Renal cortical epithelial cell (primary cell): ENCODE data around the gene SNAI3. TPM values are rescaled to one million over a fixed set of nuclear protein-coding genes. Genes with fewer than 3 reads are reported as not detected.

Experiments used
- DNase-seq: peaks from one replicate; pipeline ENCODE4 v3.0.0-alpha.2; 2011; ENCODE audit warnings: low read depth
- total RNA-seq: library from RNA; depleted of rRNA; stranded (reverse); fragments of >200 nt; gene quantifications from 2 replicates; pipeline ENCODE4 v1.2.3, GENCODE V29; 2014

The SNAI3 gene
- total RNA-seq, 1 donor from 2014 or later = 0.05 TPM

DNA sequence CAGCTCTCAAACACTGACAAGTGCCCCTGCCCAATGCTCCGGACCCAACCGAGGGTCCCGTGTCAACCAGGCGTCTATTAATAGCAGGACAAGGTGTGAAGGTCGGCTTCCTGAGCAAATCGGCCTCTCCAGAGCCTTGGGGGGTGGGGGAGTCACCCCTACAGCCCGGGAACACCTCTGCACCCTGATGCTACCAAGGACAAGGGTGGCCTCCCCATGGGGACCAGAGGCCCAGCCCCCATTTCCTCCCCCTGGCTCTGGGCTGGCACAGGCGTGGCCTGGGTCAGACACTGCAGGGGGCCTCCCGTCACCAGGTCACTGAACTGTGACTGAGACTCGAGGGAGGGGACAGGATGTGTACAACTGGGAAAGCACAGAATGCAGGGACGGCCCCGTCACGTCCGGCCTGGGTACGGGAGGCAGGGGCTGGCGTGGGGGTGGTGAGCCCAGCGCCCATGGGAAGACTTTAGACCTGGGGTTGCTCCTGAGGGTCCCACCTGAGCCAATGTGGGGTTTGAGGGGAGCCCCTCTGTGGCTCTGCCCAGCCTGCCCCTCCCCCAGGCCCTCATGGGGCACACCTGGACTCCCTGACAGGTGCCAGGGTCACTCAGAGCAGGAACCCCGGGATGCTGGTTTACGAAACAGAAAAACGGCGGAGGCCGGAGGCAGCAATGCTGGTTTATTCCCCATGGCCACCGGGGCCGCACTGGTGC, 34.9 kb downstream of the SNAI3 start:
- DNase-seq = peak; percentile 84

DNA sequence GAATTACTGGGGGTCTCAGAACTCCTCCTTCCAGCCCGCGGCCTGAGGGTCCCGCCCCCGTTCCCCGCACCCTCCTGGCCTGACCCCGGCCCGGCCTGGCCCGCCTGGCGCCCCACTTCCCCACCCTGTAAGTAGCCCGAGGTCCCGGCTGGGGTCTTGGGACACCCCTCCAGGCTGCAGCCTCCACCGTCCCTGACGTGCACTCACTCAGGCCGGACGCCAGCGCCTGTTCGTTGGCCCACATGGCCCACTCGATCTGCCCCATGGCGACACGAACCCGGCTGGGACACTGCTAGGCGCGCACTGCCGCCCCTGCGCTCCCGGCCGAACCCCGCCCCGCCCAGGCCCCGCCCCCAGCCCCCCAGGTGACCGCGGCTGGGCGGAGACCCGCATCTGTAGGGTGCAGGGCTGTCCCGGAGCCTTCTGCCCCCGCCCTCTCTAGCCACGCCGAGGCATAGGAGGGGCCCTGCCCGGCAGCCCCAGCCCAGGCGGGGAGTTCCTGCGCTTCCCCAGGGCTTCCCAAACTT, 35.5 kb downstream of the SNAI3 start, which contains the start of gene CYBA:
CYBA (minus strand) TSS at position 305 of the 527 bp plus-strand sequence; CDS start at position 265, 40 bp downstream.
- DNase-seq = peak; percentile 55

DNA sequence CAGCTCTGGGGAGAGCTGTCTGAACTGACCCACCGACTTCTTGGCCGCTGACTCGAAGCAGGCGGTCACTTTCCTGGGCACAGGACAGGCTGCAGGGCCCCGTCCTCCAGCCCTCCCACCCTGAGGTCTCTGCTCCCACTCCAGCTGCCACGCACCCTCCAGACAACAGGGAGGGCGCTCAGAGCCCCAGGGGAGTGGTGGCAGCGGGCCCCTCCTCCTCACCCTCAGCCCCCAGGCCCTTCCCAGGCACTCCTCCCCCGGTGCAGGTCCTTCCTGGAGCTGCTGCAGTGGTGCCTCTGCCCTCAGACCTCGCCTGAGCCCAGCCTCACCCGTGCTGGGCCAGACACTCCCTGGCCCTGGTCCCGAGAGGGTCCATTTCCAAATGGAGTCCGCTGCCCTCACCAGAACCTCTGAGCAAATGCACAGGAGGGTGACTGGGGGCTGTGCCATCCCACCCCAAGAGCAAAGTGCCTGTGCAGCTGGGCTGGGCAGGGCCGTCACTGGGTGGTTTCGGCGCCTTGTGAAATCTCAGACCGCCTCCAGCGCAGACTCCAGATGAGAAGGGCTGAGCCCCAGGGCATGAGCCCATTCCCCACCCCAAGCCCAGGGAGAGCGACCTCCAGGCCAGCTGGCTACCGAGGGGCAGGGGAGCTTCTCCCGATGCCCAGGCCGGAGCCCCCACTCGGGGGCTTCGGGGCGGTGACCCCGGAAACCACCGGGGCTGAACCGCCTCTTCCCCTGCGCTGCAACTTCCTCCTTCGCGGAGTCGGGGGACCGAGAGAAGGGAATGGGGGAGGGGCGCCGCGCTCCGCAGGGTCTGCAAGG, 36.2 kb downstream of the SNAI3 start:
- DNase-seq = no peak

DNA sequence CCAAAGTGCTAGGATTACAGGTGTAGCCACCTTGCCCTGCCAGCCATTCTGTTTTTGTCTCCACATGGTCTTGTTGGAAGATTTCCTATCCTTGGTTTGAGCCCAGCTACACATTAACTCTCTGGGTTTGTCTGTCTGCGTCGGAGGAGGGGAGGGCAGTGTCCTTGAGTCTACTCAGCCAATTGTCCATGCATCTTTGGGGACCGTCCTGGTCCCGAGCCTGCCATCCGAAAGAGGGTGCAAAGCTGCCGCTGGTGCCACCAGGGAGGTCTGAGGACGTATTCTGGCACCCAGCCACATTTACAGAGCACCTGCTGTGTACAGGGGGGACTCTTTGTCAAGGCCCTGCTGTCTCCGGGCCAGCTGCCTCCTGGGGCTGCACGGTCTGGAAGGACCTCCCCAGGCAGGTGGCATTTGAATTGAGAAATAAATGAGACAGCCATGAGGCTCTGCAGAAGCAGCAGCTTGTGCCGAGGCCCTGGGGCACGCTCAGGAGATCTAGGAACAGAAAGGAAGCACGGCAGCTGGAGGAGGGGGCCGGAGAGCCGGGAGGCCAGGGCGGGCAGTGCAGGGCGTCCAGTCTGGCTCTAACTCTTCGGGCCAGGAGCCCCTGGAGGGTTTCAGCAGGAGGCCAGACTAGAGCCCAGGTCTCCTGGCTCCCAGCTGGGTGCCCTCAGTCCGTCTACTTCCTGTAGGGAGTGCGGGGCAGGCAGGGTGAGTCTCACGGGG, 36.9 kb downstream of the SNAI3 start:
- DNase-seq = peak; percentile 49

DNA sequence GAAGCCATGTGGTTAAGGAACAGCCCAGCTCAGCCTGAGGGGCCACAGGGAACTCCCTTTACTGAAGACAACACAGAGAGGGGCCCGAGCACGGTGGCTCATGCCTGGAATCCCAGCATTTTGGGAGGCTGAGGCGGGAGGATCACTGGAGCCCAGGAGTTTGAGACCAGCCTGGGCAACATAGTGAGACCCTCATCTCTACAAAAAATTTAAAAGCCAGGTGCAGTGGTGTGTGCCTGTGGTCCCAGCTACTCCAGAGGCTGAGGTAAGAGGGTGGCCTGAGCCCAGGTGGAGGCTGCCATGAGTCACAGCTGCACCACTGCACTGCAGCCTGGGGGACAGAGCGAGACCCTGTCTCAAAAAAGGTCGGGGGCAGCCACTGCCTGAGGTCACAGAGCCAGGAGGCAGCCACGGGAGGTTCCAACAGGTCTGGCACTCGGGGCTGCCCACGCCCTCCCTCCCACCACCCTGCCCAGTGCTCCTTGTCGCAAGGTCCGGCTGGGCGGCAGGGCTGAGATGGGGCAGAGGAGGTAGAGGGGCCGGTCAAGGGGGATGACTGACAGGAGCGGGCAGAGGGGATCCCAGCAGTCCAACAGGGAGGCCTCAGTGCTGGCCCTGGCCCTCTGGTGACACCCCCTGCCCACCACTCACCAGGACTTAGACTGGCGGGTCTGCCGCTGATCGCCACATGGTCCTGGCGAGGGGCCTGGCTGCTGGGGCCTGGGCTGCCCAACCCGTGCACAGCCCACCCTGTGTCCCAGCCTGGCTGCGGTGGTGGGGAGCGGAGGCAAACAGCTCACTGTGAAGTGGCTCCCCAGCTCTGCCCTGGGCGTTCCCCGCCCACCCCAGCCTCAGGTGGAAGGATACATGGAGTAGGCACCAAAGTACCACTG, 38.9 kb downstream of the SNAI3 start:
- DNase-seq = no peak

DNA sequence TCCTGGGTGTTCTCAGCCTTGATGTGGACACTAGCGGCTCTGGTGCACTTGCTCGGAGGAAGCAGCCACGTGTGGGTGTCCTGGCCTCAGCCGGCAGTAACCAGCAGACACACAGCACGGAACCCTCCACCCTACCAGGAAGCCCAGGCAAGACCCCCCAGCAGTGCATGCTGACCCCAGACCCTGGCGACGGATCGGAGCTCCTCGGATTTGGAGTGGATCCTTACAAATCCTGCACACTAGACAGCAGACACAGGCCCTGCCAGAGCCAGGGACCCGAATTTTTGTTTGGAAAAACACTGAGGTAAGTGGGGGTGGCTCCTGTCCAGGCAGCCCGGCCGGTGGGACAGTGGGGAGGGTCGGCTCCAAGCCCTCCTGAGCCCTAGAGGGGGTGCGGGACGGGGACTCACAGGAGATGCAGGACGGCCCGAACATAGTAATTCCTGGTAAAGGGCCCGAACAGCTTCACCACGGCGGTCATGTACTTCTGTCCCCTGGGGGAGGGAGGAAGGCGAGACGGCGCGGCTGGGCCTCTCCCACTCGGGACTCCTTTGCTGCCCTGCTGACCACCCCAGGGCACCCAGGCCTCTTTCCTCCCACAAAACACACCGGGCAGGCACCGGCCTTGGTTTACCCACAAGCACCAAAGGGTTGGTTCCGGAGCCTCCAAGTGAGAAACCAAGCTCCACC, 39.8 kb downstream of the SNAI3 start:
- DNase-seq = no peak

DNA sequence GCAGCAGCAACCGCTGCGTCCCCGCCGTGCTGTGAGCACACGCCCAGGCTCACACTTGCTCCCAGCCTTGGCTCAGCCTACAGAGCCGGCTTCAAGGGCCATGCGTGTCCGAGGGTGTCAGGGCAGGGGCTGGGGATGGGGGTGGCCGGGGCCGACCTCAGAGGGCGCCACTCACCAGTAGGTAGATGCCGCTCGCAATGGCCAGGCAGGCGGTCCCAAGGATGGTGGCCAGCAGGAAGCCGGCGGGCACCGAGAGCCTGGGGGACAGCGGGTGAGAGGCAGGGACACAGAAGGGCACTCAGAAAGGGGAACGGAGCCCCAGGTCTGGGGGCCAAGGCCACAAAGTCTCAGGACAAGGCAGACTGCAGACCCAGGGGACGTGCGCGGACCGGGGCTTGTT, 40.4 kb downstream of the SNAI3 start:
- no peak for DNase-seq

DNA sequence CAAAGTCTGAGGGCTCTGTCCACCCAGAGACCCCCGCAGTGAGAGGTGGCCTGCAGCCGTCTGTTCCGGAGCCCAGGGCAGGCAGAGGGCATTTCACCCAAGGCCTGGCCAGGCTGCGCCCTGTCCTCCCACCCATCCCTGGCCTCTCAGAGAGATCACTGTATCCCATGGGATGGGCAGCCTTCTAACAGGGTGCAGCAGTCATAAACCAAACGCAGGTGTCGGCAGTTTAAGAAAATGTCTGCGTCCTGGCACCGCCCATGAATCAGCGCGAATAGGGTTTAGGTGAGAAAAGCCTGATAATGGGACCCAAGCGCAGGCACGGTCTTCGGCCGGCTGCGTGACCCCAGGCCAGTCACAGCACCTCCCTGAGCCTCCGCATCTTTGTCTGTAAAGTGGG, 40.9 kb downstream of the SNAI3 start:
- no peak for DNase-seq

DNA sequence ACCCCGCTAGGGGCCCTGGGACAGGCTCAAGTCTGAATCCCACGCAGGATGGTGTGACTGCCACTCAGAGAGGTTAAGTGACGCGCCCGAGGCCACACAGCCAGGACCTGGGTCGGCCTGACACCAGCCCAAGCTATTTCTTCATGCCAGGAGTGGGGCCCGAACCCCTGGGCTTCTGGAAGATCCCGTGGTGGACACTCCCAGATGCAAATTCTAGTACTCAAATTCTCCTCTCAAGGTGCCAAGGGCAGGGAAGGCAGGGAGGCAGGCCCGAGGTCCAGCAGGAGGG, 42.7 kb downstream of the SNAI3 start:
- DNase-seq = no peak

DNA sequence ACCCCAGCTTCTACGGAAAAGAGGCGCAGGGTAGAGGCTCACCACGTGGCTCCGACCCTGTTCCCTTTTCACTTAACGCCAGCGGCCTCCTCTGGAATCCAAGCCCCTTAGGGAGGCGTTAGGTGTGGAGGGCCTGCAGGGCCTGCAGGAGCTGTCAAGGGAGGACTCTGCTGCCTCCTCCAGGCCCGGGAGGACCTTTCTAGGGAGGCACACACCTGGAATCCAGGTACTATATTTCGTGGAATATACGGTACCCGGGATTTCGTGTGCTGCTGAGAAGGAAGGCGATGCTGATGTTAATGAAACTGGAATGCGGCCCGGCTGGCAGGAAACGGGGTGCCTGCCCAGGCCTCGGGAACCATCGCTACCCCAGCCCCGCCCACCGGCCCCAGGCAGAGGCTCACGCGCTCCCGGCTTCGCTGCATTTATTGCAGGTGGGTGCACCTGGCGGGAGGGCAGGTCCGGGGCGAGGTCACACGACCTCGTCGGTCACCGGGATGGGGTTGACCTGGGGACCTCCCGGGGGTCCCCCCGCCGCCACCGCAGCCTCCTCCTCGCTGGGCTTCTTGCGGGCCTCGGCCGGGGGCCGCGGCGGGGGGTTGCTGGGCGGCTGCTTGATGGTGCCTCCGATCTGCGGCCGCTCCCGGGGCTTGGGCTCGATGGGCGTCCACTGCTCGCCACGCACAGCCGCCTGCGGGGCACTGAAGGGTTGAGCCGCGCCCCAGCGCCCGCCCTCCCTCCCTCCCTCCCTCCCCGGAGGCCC, 43.2 kb downstream of the SNAI3 start:
- DNase-seq = no peak

DNA sequence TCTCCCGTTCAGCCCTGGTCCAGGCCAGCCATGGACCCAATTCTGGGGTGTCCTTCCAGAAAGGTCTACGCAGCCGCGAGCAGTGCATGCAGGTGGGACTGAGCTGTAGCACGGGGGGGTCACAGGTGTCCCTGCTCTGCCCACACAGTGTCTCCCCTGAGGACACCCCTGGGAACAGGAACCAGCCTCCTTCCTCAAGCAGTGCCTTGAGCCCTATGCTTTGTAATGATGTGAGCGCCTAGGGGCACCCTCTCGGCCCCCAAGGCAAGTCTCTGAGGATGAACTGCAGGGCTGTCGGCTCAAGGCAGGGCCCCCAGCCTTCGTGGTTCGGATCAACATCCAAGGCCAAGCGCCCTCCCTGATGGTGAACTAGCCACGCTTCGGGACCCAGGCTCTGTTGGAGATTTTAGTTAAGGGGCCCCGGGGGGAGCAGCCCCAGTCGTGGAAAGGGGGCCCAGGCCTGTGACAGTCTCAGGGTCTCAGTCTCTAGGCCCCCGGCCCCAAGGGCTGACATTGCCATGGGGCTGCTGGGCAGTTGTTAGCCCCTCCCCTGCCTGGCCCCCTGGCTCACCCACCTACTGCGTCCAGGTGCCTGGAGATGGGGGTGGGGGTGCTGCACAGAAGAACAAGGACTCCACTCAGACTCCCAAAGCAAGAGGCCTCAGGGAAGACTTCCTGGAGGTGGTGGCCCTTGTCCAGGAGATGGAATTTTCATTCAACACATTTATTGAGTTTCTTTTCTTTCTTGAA, 45.6 kb downstream of the SNAI3 start:
- no peak for DNase-seq

DNA sequence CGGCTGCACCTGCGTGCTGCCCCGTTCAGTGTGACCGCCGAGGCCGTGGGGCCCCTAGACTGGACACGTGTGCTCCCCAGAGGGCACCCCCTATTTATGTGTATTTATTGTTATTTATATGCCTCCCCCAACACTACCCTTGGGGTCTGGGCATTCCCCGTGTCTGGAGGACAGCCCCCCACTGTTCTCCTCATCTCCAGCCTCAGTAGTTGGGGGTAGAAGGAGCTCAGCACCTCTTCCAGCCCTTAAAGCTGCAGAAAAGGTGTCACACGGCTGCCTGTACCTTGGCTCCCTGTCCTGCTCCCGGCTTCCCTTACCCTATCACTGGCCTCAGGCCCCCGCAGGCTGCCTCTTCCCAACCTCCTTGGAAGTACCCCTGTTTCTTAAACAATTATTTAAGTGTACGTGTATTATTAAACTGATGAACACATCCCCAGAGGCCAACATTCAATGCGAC, 46.2 kb downstream of the SNAI3 start:
- DNase-seq = no peak

DNA sequence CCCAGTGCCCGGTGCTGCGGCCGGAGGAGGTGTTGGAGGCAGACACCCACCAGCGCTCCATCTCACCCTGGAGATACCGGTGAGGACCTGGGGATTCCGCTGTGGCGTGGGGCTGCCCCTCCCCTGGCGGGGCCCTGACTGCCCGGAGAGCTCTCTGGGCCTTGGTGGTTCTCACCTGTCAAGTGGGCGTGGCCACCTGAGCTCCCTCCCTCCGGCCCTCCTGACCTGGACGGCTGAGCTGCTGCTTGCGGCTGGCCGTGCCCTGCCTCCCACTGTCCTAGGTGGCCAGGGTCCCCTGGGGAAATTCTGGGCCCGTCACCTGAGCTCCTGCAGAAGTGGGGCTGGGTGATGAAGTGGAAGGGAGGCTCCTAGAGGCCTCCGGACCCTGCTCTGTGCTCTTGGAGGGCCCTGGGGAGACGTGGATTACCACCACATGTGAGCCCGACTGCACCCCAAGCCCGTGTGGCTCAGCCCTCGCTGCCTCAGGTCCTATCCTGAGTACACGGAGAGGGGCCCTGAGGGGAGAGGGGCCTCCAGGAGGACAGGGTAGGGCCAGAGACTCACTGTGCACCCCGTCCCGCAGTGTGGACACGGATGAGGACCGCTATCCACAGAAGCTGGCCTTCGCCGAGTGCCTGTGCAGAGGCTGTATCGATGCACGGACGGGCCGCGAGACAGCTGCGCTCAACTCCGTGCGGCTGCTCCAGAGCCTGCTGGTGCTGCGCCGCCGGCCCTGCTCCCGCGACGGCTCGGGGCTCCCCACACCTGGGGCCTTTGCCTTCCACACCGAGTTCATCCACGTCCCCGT, 46.9 kb downstream of the SNAI3 start:
- DNase-seq = no peak

DNA sequence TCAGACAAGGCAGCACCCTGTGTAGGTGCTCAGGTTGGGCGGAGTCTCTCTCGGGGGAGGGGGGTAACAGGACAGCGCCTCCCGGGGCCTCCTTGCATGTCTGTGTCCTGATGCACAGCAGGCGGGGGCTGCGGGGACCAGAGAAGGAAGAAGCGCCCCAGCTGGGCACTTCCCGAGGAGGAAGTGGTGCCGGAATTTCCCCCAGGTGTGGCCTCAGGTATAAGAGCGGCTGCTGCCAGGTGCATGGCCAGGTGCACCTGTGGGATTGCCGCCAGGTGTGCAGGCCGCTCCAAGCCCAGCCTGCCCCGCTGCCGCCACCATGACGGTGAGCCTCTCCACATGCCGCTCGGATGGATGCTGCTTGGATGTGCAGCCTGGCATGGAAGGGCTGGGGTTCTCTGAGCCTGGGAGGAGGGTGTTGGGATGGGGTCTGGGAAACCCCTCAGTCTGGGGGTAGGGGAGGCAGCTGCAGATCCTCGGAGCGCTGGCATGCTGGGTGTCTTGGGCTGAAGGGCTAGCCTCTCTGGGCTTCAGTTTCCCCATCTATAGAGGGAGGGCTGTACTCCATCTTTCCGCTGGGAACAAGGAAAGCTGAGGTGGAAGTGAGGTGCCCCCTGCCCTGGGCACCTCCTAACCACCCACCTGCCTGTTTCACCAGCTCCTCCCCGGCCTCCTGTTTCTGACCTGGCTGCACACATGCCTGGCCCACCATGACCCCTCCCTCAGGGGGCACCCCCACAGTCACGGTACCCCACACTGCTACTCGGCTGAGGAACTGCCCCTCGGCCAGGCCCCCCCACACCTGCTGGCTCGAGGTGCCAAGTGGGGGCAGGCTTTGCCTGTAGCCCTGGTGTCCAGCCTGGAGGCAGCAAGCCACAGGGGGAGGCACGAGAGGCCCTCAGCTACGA, 47.7 kb downstream of the SNAI3 start, which contains the start of gene IL17C:
IL17C (plus strand) TSS at position 250 of the 908 bp plus-strand sequence; CDS start at position 320, 70 bp downstream.
- no peak for DNase-seq

DNA sequence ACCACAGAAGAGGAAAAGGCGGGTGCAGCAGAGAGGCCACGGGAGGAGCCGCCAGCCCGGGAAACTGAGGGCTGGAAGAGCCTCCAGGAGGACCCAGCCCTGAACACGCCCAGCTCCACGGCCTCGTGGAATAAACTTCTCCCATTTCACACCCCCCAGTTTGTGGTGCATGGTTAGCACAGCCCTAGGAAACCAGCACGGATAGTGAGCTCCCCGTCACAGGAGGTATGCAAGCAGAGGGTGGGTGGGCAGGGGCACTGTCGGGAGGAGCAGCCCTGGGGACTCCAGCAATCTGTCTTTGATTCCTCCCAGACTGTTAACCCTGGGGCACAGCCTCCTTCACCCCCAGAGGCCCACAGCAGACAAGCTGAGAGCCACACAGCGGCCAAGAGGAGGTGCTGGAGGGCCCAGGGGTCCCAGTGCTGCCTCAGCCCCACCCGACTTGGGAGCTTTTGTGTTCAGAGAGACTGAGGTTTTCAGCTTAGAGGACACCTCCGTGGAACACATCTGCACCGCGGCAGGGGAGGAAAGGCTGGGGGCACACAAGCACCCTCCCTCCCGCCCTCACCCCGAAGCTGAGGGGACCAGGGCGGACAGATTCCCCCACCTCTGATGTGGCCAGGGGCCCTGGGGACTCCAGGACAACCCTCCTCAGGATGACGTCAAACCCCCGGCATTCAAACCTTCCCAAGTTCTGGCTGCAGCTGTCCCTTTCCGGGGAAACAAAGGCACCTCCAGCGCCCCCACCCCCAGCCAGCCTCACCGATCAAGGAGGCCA, 49.6 kb downstream of the SNAI3 start:
- DNase-seq = no peak

DNA sequence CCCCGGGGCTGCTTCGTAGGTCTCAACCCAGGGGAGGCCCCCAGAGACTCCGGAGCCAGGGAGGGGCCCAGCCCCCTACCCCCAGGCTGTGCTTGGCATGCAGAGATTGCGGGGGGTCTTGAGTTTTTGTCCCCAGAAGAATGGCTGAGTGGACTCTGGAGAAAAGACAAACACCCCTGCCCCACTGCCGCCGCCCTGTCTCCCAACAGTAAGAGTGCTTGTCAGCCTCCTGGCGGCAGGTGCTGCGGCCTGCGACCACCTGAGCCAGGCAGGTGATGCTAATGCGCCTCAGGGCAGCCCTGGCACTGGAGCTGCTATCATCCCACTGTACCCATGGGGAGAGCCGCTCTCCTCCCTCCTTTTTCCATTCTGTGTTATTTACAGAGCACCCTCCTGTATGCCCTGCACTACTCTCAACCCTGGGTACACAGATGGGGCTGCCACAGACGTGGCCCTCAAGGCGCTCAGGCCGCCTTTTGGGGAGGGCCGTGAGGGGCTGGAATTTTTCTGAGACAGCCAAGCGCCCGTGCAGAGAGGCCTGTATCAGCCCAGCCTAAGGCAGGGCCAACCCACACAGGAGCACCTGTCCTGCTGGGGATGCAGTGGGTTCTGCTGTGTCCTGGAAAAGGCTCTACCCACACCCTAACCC, 50.5 kb downstream of the SNAI3 start:
- no peak for DNase-seq
